Right ventricle myocardium superior (tissue), 1 donor: ENCODE results near the gene NEDD4. TPM values are rescaled to one million over a fixed set of nuclear protein-coding genes. Genes with fewer than 3 reads are reported as not detected.
"Not testable (repeated sequence)": the region's sequence is repeated elsewhere in the genome, so short reads cannot be mapped to it uniquely, and the experiment has no call there.

Experiments
- ATAC-seq: fragments of 200-7000 bp; cut with Tn5 transposase; one replicate; pipeline ENCODE4 v1.9.1; 2020; ENCODE audit warnings: mild to moderate bottlenecking; ENCODE audit not compliant: poor library complexity
- DNase-seq: peaks from one replicate; pipeline ENCODE4 v3.0.0-alpha.2; 2020
- intact Hi-C: fragments of 100-400 bp; cut with DNase I; formaldehyde crosslinking; loops from one replicate; pipeline ENCODE4 v1.11.2; 2022
- total RNA-seq: library from RNA; stranded (reverse); fragmentation: NEBNext Ultra II Directional; extraction: Animal tissue kit (Norgen Biotek cat#: 25700); gene quantifications from one replicate; pipeline ENCODE4 v1.2.1, GENCODE V29; 2021
- donor health status: DM: no; HTN: yes; CAD: no; lungs with severe emphysema.

Gene NEDD4
- total RNA-seq, 1 donor from 2014 or later, result 8.1 TPM

DNA sequence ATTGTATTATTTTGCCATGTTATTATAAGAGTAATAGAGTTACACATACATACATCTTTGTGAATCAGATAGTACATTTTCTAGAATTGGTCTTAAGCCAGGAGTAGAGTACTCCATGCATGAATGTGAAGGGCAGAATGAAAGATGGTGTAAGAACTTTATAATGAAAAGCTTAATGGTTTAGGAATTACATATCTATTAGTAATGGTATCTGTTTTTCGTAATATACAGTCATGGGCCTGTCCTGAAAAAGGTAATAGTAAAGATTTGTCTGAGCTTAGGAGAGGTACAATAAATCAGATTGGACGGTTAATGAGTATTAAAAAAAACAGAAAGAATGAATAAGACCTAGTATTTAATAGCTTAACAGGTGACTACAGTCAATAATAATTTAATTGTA is 132.3 kb downstream of the NEDD4 start:
- intact Hi-C loops, result no loop called here
- ATAC-seq (no peak), DNase-seq (no peak)

DNA sequence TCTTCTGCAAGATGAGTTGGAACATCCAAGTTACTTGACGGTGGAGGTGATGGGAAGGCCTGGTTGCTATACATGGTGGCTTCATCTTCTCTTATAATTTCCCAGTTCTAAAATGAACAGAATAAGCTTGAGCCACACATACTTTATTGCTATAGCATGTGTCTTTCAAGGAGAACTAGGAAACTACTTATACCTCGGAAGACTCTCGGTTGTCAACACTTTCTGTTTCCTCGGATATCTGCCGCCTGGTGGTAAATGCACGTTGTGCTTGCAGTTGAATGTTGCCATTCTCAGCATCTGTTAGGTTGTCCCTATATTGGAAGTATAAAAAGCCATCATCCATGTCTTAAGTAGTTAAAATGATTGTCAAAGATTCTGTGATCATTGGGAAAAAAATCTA is 132.9 kb downstream of the NEDD4 start:
- intact Hi-C loops, result no loop called here
- DNase-seq, result no peak
- ATAC-seq, result no peak

DNA sequence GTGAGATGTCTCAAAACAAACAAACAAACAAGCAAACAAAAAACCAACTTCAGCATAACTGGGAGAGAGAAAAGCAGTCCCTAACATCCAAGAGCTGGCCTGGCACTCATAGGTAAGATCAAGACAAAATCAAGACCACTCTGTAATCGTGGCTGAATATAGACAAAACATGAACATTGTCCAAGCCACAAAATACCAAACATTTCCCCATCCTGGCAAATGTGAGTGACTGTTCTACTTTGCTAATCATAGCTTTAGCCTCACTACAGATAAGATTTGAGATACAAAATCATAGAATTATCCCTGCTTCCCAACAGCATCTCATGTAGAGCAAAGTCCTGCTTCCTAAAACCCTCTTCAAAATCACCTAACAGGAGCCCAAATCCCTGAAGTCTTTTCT is 133.7 kb downstream of the NEDD4 start:
- no peak for ATAC-seq
- intact Hi-C loops, result no loop called here
- DNase-seq, result no peak

DNA sequence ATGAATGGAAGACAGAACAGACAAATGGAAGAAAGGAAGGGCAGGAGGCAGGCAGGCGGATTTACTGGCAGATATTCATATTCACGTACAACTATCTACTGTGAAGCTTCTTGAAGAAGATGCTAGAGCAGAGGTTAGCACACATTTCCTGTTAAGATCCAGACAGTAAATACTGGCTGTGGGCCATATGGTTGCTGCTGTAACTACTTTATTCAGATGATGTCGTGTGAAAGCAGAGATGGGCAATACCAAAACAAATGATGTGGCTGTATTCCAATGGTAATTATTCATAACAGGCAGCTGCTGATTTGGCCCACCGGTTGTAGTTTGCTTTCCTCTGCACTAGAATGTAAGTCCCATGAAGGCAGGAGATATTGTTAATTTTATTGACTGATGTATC is 134.8 kb downstream of the NEDD4 start:
- intact Hi-C loops, result no loop called here
- no peak for ATAC-seq

DNA sequence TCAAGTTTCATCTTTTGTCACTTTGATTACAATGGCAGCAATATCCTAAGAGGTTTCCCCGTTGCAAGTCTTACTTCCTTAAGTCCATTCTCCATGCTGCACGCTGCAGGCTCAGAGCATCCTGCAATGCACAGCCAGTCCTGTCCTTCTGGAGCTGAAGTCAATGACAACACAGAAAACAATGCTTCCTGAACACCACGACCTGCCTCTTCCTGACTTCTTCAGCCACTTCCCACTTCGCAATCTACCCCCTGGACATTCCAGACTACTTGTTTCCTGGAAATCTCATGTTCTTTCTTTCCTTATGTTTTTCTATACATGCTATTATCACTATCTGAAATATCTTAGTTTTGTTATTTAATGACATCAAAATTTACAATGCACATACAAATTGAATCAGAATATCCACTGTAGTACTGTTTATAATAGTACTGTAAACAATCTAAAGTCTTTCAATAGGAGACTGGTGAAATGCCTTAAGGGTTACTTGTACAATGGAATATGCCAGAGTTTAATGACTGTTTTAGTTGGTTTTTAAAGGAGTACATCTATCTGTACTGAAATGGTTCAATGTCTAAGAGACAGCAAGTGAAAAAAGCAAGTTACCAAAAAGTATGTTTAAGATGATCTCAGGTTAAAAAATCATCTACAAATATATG is 136.8 kb downstream of the NEDD4 start:
- ATAC-seq (no peak), DNase-seq (no peak)
- intact Hi-C loops, result no loop called here

More for the DNA sequence above, 134.8 kb downstream of the NEDD4 start:
- no peak for DNase-seq

DNA sequence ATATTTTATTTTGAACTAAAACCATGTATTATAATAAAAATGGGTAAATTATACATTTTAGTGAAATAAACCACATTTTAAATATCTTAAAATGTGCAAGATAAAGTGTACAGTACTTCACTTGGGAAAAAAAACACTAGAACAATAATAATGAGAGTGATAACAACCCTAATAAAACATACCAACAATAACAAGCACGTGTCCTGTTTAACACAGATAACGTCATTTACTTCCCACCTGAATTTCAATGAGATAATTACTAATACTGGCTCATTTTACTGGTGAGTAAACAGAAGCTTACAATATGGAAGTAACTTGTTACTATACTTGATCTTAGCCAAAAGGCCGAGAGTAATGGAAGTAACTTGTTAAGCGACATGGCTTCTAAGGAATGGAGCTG is 140.3 kb downstream of the NEDD4 start:
- DNase-seq (no peak), ATAC-seq (no peak)
- intact Hi-C loops, result no loop called here

DNA sequence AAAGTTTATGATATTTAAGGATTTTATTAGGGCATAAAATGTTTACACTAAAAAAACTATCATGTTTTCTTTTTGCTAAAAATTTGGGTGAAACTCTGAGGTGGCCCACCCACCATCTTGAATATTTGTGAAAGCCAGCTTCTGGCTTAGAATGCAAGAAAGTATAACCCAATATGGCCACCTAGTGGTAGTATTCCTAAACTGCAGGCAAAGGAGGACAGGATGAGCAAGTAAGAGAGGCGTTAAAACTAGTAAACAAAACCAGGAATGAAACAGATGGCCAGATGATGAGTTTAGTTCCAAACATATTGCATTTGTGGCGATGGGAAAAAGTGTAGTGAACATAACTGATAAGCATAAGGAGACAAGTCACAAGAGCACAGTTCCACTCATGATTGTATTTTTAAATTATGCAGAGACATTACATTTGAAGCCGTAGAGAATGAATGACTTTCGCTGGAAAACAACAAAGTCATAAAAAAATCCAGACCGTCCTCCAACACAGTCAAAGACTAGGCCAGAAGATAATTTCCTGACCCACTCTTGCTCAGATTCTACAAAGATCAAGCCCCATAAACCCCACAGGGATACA is 147.2 kb downstream of the NEDD4 start:
- ATAC-seq (peak; percentile 65), DNase-seq (no peak)
- intact Hi-C loops, result loop anchor here (10.0 kb wide), 2 partner anchors 51 to 191 kb away; no protein-coding TSS in a partner anchor

DNA sequence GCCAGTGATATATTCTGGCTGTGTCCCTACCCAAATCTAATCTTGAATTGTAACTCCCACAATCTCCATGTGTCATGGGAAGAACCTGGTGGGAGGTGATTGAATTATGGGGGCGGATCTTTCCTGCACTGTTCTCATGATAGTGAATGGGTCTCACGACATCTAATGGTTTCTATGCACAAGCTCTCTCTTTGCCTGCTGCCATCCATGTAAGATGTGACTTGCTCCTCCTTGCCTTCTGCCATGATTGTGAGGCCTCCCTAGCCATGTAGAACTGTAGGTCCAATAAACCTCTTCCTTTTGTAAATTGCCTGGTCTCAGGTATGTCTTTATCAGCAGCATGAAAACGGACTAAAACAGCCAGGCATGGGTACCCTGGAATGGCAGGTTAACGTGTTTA is 150.5 kb downstream of the NEDD4 start:
- intact Hi-C loops, result loop anchor here (10.0 kb wide), 2 partner anchors 48 to 188 kb away; no protein-coding TSS in a partner anchor
- not testable (repeated sequence) for ATAC-seq, DNase-seq

DNA sequence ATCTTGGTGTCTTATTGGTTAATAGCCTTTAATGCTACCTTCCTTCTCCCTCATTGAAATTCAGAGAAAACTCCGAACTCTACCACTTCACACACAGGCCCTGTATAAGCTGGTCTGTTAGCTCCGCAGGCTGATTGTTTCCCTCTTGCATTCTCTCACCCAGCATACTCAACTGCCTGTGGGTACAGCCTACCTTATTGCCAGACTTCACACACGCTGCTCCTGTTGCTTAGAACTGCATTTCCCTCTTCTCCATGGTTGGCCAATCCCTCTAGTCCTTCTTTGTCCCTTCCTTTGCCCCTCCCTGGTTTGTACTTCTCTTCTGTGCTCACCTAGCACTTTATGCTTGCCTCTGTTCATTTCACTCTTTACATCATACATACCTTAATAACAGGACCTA is 157.5 kb downstream of the NEDD4 start:
- ATAC-seq (no peak), DNase-seq (no peak)
- intact Hi-C loops, result no loop called here

DNA sequence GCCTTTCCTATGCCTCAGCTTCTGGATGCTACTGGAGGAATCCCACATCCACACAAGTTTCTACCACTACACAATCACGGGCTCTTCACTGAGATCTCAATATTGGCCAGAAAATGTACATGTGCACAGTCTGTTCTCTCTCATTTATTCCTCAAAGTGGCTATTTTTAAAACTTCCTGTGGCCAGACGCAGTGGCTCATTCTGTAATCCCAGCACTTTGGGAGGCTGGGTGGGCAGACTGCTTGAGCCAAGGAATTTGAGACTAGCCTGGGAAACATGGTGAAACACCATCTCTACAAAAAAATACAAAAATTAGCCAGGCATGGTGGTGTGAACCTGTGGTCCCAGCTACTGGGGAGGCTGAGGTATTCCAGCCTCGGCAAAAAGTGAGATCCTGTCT is 159.1 kb downstream of the NEDD4 start:
- intact Hi-C loops, result no loop called here
- no peak for ATAC-seq
- no peak for DNase-seq

DNA sequence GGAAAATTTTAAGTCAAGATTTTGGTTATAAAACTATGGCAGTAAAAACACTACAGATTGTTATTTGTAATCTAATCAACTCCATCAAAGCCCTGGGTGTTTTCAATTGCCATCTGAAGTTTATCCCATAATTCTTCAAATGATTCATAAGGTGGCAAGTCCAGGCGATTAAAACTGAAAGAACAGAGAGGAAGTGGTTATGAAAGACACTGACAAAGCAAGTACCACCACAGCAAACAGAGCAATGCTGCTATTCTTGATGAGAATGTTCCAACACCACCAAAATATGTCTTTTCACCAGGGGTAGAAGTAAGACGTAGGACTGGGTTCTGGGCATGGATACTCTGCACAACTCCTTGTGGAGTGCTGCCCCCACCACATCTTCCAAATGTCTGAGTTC is 163.6 kb downstream of the NEDD4 start:
- DNase-seq (no peak), ATAC-seq (no peak)
- intact Hi-C loops, result no loop called here

DNA sequence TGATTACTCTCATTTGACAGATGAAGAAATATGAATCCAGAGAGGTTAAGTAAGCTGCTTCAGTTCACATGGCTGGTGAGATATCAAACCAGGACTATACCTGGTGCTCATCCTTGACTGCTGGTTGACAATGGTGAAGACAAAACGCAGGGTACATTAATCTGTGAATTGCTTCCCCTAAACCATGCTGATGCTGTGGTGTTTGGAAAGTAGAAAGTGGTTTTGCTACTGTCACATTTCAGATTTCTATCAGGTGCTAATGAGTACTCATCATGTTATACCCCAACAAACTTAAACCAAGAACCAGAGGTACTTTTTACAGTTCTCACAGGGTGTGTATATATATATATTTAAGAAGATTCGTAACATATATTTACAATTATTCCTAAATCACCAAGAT is 165.5 kb downstream of the NEDD4 start:
- intact Hi-C loops, result no loop called here
- ATAC-seq (no peak), DNase-seq (no peak)

DNA sequence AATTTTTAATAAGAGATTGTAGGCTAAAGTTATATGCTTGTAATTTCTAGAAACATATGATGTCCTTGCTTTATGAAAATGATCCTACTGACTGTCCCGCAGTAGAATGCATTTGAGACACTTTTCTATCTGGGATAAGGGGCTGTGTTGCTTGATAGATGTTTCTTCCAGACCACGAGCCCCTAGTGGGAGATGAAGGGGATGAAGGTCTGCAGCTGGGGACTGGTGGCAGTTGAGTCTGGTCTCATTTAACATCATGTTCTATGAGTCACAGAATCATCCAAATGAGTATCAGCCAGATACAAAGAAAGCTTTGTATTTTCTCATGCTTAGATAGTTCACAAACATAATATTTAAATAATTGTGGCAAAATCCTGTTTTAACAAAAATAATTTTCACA is 166.2 kb downstream of the NEDD4 start:
- DNase-seq (no peak), ATAC-seq (no peak)
- intact Hi-C loops, result no loop called here

DNA sequence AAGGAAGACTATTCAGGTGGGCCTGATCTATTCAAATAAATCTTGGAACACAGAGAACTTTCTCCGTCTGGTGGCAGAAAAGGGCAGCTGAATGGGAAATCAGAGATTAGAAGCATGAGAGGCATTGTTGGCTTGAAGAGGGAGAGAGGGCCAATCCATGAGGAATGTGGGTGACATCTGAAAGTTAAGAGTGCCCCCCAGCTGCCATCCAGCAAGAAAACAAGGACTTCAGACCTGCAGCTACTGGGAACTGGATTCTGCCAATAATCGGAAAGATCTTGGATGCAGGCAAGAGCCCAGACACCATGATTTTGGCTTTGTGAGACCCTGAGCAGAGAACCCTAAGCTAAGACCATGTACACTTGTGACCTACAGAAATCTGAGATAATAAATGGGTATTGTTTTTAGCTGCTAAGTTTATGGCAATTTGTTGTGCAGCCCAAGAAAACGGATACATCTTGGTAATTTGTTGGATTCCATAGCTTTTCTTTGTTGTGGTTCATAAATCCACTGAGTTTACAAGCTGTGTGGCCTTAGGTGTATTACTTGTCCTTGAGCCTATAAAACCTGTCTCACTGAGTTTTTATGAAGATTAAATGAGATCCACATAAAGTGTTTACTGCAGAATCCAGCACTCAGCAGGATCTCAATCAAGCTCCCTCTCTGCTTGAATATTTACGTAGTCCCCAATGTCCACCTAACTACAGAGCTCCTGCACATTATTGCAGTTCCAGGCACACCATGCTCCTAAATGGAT is 168.4 kb downstream of the NEDD4 start:
- intact Hi-C loops, result no loop called here
- DNase-seq (no peak), ATAC-seq (no peak)

DNA sequence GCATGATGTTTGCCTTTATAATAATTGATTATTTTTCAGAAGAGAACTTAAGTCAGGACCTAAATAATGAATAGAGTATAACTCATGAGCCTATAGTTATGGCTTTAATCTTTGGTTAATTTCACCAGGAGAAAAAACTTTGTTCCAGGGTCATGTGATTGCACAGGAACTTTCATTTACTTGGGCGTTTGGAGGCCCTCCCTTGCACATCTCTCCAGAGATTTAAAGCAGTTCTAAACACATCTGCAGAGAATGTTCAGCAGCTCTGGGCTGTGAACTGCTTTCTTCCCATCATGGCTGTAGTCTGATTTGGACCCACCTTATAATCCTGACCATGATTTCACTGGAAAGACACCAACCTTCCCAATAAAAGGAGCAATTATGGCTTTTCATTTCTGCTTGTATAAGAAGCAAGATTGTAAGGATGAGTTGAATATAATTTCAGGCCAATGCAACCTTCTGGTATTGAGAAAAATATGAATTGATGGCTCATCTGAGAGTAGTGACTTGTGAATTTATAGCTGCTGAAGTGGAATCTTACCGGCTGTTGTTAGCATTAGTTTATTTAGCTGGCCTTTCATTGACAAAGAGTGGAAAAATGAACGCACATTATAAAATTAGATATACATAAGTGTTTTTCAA is 169.6 kb downstream of the NEDD4 start:
- no peak for DNase-seq
- intact Hi-C loops, result no loop called here
- peak; percentile 82 for ATAC-seq

DNA sequence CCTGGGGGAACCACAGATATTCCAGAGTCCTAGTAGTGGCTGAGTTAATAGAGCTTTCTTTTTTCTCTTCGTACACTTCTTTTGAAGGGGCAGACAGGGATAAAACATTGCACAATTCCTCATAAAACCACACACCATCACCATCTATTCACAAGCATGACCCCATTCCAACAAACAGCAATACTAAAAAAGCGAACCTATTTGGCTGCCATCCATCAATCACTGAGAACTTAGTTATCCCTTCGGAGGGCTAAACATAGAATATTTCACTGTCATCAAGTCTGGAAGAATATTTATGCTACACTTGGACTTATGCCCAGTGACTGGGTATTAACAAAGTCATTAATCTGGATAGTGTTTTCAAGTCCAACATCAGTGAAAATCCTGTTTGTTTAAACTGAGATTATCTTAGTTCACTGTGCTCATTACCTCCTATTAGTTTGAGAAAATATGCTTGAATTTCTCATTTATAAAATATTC is 170.2 kb downstream of the NEDD4 start:
- intact Hi-C loops, result no loop called here
- DNase-seq (no peak), ATAC-seq (peak; percentile 71)

DNA sequence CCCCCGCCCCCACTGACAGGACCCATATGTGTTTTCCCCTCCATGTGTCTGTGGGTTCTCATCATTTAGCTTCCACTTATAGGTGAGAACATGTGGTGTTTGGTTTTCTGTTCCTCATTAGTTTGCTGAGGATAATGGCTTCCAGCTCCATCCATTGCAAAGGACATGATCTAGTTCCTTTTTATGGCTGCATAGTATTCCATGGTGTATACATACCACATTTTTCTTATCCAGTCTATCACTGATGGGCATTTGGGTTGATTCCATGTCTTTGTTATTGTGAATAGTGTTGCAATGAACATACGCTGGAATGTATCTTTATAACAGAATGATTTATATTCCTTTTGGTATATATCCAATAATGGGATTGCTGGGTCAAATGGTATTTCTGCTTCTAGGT is 171.7 kb downstream of the NEDD4 start:
- intact Hi-C loops, ATAC-seq, DNase-seq: not testable (repeated sequence)

DNA sequence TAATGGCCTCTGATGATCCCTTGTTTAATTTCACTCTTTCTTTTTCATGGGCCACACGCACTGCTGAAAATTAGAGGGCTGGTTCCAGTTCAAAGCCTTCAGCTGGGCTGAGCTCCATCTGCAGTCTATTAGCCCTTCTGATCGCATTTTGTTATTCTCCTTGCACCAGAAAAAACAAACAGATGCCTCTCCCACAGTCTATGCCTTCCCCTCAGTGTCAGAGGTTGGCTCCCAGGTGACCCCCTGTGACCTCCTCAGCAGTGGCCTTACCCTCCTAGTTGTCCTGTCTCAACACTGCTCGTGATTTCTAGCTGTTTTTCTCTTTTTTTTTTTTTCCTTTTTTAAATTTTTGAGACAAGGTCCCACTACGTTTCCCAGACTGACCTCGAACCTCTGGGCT is 173.4 kb downstream of the NEDD4 start:
- intact Hi-C loops, result no loop called here

DNA sequence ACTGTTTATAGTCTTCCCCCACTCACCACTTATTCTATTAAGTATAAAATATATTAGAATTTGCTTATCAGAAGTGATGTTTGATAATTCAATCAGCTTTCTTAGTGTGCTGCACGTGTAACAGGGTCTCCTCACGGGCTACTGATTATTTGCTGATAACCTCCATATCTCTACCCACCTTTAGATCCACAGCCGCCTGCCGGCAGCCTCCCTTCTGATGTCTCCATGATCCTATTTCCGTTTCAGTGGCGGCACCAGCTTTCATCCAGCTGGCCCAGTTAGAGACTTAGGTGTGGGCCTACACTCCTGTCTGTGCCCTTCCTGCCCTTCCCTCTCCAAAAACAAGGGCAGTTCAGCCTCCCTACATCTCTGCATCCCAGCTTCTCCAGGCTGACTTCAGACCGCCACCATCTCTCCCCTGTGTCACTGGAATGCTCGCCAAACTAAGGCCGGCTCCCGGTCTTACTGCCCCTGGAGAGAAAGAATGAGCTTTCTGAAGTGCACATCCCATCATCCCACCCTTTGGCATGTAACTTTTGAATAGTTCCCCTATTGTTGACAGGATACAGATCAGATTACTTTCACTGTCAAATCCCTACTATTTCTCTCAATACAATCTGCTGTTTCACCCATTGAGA is 173.9 kb downstream of the NEDD4 start:
- ATAC-seq (no peak), DNase-seq (no peak)
- intact Hi-C loops, result no loop called here

More for the DNA sequence above, 173.4 kb downstream of the NEDD4 start:
- ATAC-seq (no peak), DNase-seq (no peak)
